ENCODE measurements around the gene MRPS12. TPM values are rescaled to one million over a fixed set of nuclear protein-coding genes. Genes with fewer than 3 reads are reported as not detected.
A peak's percentile ranks its signal among the peaks of the same experiment; 100 is the strongest.

The MRPS12 gene
- total RNA-seq, 4 donors from 2014 or later = 18.0 to 33.2 (median 27.3) TPM

DNA sequence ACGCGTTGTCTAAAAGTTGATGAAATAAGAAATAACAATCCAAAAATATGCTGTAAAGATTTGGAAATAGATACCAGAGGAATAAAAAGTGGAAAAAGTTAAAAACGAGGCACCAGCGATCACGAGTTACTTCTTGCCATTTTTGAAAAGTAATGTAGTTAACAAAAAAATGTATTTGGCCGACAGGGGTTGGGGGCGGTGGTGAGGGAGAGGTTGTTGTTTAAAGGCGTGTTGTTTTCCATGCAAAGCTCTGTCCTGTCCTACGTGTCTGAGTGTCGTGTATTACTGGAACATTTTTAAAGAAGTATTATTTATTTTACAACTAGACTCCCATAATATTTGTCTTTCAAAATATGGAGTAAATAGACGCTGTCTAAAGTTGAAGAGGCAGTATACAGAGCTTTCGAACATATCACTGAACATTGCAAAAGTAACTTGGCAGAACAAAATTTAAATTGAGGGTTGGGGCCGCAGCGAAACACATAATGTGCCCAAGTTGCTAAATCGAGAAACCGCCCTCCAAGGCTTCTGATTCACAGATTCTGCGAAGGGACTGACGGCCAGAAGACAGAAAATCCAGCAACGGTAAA lies 44.0 kb downstream of the MRPS12 start:
- Histone ChIP-seq H3K36me3 (peaks cover 0 to 6% (median 0%) of the 10 kb centered on the region in 4 donors), H3K4me1 (peaks cover 13 to 39% (median 33%) of the 10 kb centered on the region in 4 donors), H3K27me3 (peaks cover 0 to 8% (median 0%) of the 10 kb centered on the region in 4 donors), H3K4me3 (peak overlapping the region; percentile 69 to 88 (median 70)), H3K9me3 (no peaks in the 10 kb centered on the region), H3K27ac (replicated peaks in 1 of 4) (peak overlapping the region; percentile 90 to 97 (median 92))
- WGBS = 34% methylated on average over 19 of the region's 19 CpGs
- intact Hi-C loops (cut with DNase I) = no loop called here
- TF ChIP-seq EP300 (IDR thresholded peaks at IDR 0.05) (no peak), POLR2AphosphoS5 (IDR thresholded peaks at IDR 0.05) (no peak), POLR2A (IDR thresholded peaks at IDR 0.05; ENCODE audit: low read depth) (no peak)
- TF ChIP-seq, protein P1, sequence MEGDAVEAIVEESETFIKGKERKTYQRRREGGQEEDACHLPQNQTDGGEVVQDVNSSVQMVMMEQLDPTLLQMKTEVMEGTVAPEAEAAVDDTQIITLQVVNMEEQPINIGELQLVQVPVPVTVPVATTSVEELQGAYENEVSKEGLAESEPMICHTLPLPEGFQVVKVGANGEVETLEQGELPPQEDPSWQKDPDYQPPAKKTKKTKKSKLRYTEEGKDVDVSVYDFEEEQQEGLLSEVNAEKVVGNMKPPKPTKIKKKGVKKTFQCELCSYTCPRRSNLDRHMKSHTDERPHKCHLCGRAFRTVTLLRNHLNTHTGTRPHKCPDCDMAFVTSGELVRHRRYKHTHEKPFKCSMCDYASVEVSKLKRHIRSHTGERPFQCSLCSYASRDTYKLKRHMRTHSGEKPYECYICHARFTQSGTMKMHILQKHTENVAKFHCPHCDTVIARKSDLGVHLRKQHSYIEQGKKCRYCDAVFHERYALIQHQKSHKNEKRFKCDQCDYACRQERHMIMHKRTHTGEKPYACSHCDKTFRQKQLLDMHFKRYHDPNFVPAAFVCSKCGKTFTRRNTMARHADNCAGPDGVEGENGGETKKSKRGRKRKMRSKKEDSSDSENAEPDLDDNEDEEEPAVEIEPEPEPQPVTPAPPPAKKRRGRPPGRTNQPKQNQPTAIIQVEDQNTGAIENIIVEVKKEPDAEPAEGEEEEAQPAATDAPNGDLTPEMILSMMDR (IDR thresholded peaks at IDR 0.05) = no peak
- peak; percentile 93 for DNase-seq (ENCODE audit: extremely low spot score)

DNA sequence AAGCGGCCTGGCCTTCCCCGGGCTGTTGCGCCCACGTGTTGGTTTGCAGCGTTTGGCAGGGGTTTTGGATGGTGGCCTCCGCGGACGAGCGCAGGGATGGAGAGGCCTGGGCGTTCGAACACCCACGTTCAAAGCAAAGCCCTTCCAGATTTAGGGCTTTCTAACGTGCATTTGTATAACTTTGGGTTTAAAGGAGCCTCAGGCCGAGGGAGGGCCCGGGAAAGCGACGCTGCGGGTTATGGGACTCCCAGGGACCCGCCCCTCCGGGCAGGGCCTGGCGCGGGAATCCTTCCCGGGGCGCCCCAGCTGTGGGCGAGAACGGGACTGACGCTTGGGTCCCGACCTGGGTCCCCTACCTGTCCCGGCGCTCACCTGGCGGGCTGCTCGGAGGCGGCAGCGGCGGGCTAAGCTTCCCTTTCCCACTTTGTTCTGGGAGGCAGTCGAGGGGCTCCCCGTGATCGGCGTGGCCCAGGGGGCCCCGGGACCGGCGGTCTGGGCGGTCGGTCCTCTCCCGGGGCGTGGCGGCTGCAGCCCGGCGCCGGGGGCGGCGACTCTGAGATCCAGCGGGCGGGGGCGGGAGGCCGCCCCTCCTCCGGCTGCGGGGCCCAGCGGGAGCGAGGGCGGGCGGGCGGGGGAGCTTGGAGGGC lies 44.6 kb downstream of the MRPS12 start, which contains the start of gene FBXO17:
FBXO17 (minus strand) TSS at position 529 of the 647 bp plus-strand sequence. CDS start 25,423 bp downstream, outside the sequence.
- peaks cover 0 to 4% (median 0%) of the 10 kb centered on the region in 4 donors for H3K36me3 ChIP-seq
- no peaks in the 10 kb centered on the region for H3K9me3 ChIP-seq
- intact Hi-C loops (cut with DNase I) = no loop called here
- no peak for DNase-seq (ENCODE audit: extremely low spot score)
- H3K4me1 ChIP-seq = peaks cover 13 to 39% (median 33%) of the 10 kb centered on the region in 4 donors
- H3K4me3 ChIP-seq = peak within 1 kb of the TSS; percentile 69 to 88 (median 70)
- H3K27ac ChIP-seq (replicated peaks in 1 of 4) = peak within 1 kb of the TSS; percentile 90 to 97 (median 92)
- WGBS = 5% methylated on average over 23 of the region's 63 CpGs
- TF ChIP-seq POLR2A (IDR thresholded peaks at IDR 0.05; ENCODE audit: low read depth) (no peak), POLR2AphosphoS5 (IDR thresholded peaks at IDR 0.05) (peak in 1 of 2 donors; percentile 12), EP300 (IDR thresholded peaks at IDR 0.05) (no peak)
- TF ChIP-seq, protein P1 (IDR thresholded peaks at IDR 0.05) = no peak
- H3K27me3 ChIP-seq = peaks cover 0 to 8% (median 0%) of the 10 kb centered on the region in 4 donors

DNA sequence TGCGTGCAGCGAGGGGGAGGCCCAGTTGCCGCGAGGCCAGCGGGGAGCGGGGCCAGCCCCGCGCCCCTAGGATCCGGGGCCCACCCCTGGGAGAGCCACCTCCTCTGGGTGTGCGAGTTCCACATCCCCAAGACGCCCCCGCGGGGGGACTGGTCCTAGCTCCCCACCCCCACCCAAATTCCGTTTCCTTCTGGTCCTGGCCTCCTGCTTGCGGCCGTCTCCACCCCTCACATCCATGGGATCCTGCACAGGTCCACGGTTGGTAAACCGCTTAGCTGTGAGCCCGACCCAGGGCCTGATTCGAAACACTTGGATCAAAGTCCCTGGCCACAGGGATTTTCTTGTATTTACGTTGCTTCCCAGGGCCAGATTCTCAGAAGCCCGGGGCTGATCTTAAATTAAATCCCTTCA lies 45.1 kb downstream of the MRPS12 start:
- TF ChIP-seq POLR2AphosphoS5 (IDR thresholded peaks at IDR 0.05) (no peak), POLR2A (IDR thresholded peaks at IDR 0.05; ENCODE audit: low read depth) (no peak), EP300 (IDR thresholded peaks at IDR 0.05) (no peak)
- TF ChIP-seq, protein P1 (IDR thresholded peaks at IDR 0.05) = no peak
- H3K4me1 ChIP-seq = peaks cover 13 to 36% (median 33%) of the 10 kb centered on the region in 4 donors
- intact Hi-C loops (cut with DNase I) = no loop called here
- no peaks in the 10 kb centered on the region for H3K36me3 ChIP-seq
- DNase-seq (ENCODE audit: extremely low spot score) = no peak
- H3K9me3 ChIP-seq = no peaks in the 10 kb centered on the region
- H3K27ac ChIP-seq (replicated peaks in 1 of 4) = peak overlapping the region; percentile 90 to 97 (median 92)
- H3K27me3 ChIP-seq = peaks cover 0 to 8% (median 0%) of the 10 kb centered on the region in 4 donors
- H3K4me3 ChIP-seq = peak overlapping the region; percentile 69 to 88 (median 70)
- 4% methylated on average over 12 of the region's 22 CpGs for WGBS

DNA sequence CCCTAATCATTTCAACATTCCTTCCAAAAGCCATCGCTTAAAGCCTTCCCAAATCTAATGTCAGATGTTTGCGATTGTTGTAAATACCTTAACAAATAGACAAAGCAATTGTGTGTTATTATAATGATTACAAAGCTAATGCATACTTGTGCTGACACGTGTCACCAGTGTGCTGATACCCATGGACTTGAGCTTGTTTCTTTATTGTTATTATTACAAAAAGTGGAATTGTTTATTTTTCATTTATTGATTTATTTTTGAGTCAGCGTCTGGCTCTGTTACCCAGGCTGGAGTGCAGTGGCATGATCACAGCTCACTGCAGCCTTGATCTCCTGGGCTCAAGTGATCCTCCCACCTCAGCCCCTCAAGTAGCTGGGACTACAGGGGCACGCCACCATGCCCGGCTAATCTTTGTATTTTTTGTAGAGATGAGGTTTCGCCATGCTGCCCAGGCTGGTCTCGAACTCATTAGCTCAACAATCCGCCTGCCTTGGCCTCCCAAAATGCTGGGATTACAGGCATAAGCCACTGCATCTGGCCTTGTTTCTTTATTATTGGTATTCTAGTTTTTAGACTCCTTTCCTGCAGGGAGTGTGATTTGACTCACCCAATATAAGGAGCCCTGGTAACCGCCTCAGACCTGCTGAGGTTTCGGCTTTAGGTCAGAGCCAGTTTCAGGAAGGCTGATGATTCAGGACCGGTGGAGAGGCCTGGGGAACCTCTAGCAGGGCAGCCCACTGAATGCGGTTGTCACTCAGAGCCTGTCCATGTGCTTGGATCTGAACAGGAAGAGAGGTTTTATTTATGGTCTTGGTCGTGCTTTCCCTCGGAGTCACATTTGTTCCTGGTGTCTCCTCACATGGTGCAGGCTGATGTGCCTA lies 46.9 kb downstream of the MRPS12 start:
- Histone ChIP-seq H3K4me3 (no peak overlapping the region), H3K27ac (replicated peaks in 1 of 4) (no peak overlapping the region), H3K4me1 (peaks cover 13 to 35% (median 33%) of the 10 kb centered on the region in 4 donors), H3K27me3 (peaks cover 0 to 8% (median 0%) of the 10 kb centered on the region in 4 donors), H3K36me3 (no peaks in the 10 kb centered on the region), H3K9me3 (no peaks in the 10 kb centered on the region)
- intact Hi-C loops (cut with DNase I) = no loop called here
- no peak for DNase-seq (ENCODE audit: extremely low spot score)
- TF ChIP-seq POLR2AphosphoS5 (IDR thresholded peaks at IDR 0.05) (no peak), EP300 (IDR thresholded peaks at IDR 0.05) (no peak), POLR2A (IDR thresholded peaks at IDR 0.05; ENCODE audit: low read depth) (no peak)
- TF ChIP-seq, protein P1 (IDR thresholded peaks at IDR 0.05) = no peak
- 87% methylated on average over 13 of the region's 15 CpGs for WGBS
